Stimulated activated CD8-positive, alpha-beta memory T cell treated with anti-CD3 and anti-CD28 coated beads, Interleukin-12 subunit alpha, Interleukin-12 subunit beta, amount 100 ng/mL, for 24 hours (primary cell): ENCODE measurements around the gene NEDD9.

Experiments used
- DNase-seq: peaks from one replicate; pipeline ENCODE4 v3.0.0-alpha.2; 2020; ENCODE audit errors: extremely low read depth

Gene NEDD9

GRCh38 chr6:11232193-11232769 is at the start of gene NEDD9:
Gene NEDD9, minus strand, starts transcription at chr6:11232668. Its CDS starts 153 bp downstream, at chr6:11232515.
- peak; percentile 89 for DNase-seq

GRCh38 chr6:11282245-11282644 is 49.8 kb upstream of the NEDD9 start:
- DNase-seq: no peak

- DNase-seq: no peak
These were observed 47.9 kb upstream of the NEDD9 start for GRCh38 chr6:11280394-11280793.

GRCh38 chr6:11279284-11279689 is 46.8 kb upstream of the NEDD9 start:
- no peak for DNase-seq

- DNase-seq: no peak
These were observed 45.7 kb upstream of the NEDD9 start for GRCh38 chr6:11278207-11278559.

- DNase-seq: no peak
These were observed 45.1 kb upstream of the NEDD9 start for GRCh38 chr6:11277275-11278206.

GRCh38 chr6:11276911-11277274 is 44.4 kb upstream of the NEDD9 start:
- no peak for DNase-seq

- no peak for DNase-seq
These were observed 43.8 kb upstream of the NEDD9 start for GRCh38 chr6:11276228-11276627.

GRCh38 chr6:11275598-11275997 is 43.1 kb upstream of the NEDD9 start:
- DNase-seq: no peak

GRCh38 chr6:11273406-11274065 is 41.1 kb upstream of the NEDD9 start:
- no peak for DNase-seq

- no peak for DNase-seq
These were observed 40.2 kb upstream of the NEDD9 start for GRCh38 chr6:11272491-11273192.

GRCh38 chr6:11271228-11272020 is 39.0 kb upstream of the NEDD9 start:
- DNase-seq: no peak

GRCh38 chr6:11270030-11271027 is 37.9 kb upstream of the NEDD9 start:
- DNase-seq: no peak

- DNase-seq: no peak
These were observed 36.5 kb upstream of the NEDD9 start for GRCh38 chr6:11268978-11269377.

GRCh38 chr6:11266926-11267325 is 34.5 kb upstream of the NEDD9 start:
- DNase-seq: no peak

GRCh38 chr6:11265932-11266331 is 33.5 kb upstream of the NEDD9 start:
- no peak for DNase-seq

- no peak for DNase-seq
These were observed 31.6 kb upstream of the NEDD9 start for GRCh38 chr6:11264100-11264499.

- DNase-seq: no peak
These were observed 30.9 kb upstream of the NEDD9 start for GRCh38 chr6:11263291-11263775.

GRCh38 chr6:11262242-11262641 is 29.8 kb upstream of the NEDD9 start:
- DNase-seq: no peak
